Psoas muscle (tissue), 8 donors: ENCODE data around the gene RAB3IL1. TPM values are rescaled to one million over a fixed set of nuclear protein-coding genes. Genes with fewer than 3 reads are reported as not detected.

Experiments used
- ATAC-seq, 4 donors: fragments of 200-7000 bp; cut with Tn5 transposase; one replicate each; pipeline ENCODE4 v1.9.1; 2020; ENCODE audit warnings: moderate library complexity in 3 of 4, mild to moderate bottlenecking in 2 of 4
- DNase-seq, 2 donors: peaks; one replicate each; pipeline ENCODE4 v3.0.0-alpha.2; 2020
- H3K27ac ChIP-seq: fragments of 200-600 bp; one replicate; pipeline ENCODE4 v1.8.0; 2022
- H3K27me3 ChIP-seq, 3 donors: fragments of 200-600 bp in 1 of 3; one replicate each; pipeline versions ENCODE4 v1.6.1 to v1.8.0; 2013 to 2022; ENCODE audit warnings: low read length in 2 of 3, mild to moderate bottlenecking in 2 of 3, moderate library complexity in 1 of 3; ENCODE audit not compliant: insufficient read depth in 3 of 3
- H3K36me3 ChIP-seq, 2 donors: fragments of 200-600 bp in 1 of 2; one replicate each; pipeline versions ENCODE4 v1.6.1 to v1.8.0; 2013 to 2022; ENCODE audit warnings: low read depth in 1 of 2, mild to moderate bottlenecking in 1 of 2, moderate library complexity in 1 of 2; ENCODE audit not compliant: insufficient read depth in 1 of 2
- H3K4me1 ChIP-seq: fragments of 200-600 bp; one replicate; pipeline ENCODE4 v1.8.0; 2022
- H3K4me3 ChIP-seq: fragments of 200-600 bp; one replicate; pipeline ENCODE4 v1.8.0; 2022; ENCODE audit warnings: mild to moderate bottlenecking
- H3K9me3 ChIP-seq: fragments of 200-600 bp; one replicate; pipeline ENCODE4 v1.8.0; 2022
- CTCF ChIP-seq: fragments of 200-600 bp; IDR thresholded peaks from one replicate; pipeline ENCODE4 v1.8.0; 2022; ENCODE audit warnings: antibody characterized with exemption
- WGBS, 3 donors: extraction: QIAGEN DNeasy Blood & Tissue Kit; methylation state at CpG; one replicate each; pipeline versions ENCODE4 v1.1.6 to v1.1.7; 2013; 5-methylcytosine and 5-hydroxymethylcytosine counted together
- intact Hi-C, 2 donors: fragments of 100-400 bp; cut with DNase I; formaldehyde crosslinking; loops; one replicate each; pipeline versions ENCODE4 v1.11.0 to v1.14.2; 2022
- polyA plus RNA-seq, 3 donors: library from polyadenylated mRNA; stranded (reverse); fragments of 200-250 nt; gene quantifications; one replicate each; pipeline ENCODE4 v1.2.3, GENCODE V29; 2013
- total RNA-seq, 4 donors: library from RNA; stranded (reverse); fragmentation: NEBNext Ultra II Directional in 2 of 4; extraction: Animal tissue kit (Norgen Biotek cat#: 25700) in 2 of 4; gene quantifications; one replicate each; pipeline versions ENCODE4 v1.2.1 to v1.2.4, GENCODE V29; 2021 to 2023
- donor health status: healthy with polysubstance abuse.
- donor health status: DM: no; HTN: no; CAD: no; lungs with moderate emphysema.
- donor health status: Bipolar disorder and iron deficiency.
- donor health status: healthy.
- donor health status: DM: yes; HTN: yes; CAD: no.
- donor health status: DM: no; HTN: no; CAD: no.
- donor health status: DM: no; HTN: no; CAD: no.
- donor health status: DM: yes; HTN: yes; CAD: no.

The RAB3IL1 gene
- total and polyA plus RNA-seq, 7 donors = 1.7 to 5.9 (median 4.9) TPM

DNA sequence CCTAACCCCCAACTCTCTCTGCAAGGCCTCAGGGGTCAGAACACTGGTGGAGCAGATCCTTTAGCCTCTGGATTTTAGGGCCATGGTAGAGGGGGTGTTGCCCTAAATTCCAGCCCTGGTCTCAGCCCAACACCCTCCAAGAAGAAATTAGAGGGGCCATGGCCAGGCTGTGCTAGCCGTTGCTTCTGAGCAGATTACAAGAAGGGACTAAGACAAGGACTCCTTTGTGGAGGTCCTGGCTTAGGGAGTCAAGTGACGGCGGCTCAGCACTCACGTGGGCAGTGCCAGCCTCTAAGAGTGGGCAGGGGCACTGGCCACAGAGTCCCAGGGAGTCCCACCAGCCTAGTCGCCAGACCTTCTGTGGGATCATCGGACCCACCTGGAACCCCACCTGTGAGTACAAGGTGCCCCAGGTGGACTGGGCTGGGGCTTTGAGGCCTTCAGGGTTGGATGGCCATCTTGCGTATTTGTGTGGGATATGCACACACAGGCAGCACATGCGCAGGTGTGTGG lies 32.7 kb upstream of the RAB3IL1 start, which contains the start of gene BEST1:
Gene BEST1, plus strand, starts transcription at position 317 of the 513 bp plus-strand sequence. CDS start 1,456 bp downstream, outside the sequence.
- Histone ChIP-seq H3K4me1 (peaks cover under 1% of the 10 kb centered on the region), H3K4me3 (no peak within 1 kb of the TSS), H3K36me3 (no peaks in the 10 kb centered on the region), H3K9me3 (no peaks in the 10 kb centered on the region), H3K27me3 (peaks cover 0 to 17% (median 2%) of the 10 kb centered on the region in 3 donors), H3K27ac (no peak within 1 kb of the TSS)
- no peak for DNase-seq
- WGBS, 3 donors = 77 to 87% (median 78%) methylated on average over 8 of the region's 8 CpGs
- intact Hi-C loops = loop anchor here in 1 of 2 donors (10.0 kb wide), 1 partner anchor 155 kb away; the partner anchor contains the start of genes FEN1 and TMEM258
- ATAC-seq = no peak
- no peak for TF ChIP-seq CTCF

- intact Hi-C loops = loop anchor here in 1 of 2 donors (10.0 kb wide), 1 partner anchor 155 kb away; the partner anchor contains the start of genes FEN1 and TMEM258
- ATAC-seq = peak; percentile 60 to 80 (median 68)
- no peaks in the 10 kb centered on the region for H3K4me1 ChIP-seq
- H3K27ac ChIP-seq = no peak overlapping the region
- WGBS, 3 donors = 35 to 39% (median 38%) methylated on average over 9 of the region's 9 CpGs
- no peaks in the 10 kb centered on the region for H3K36me3 ChIP-seq
- H3K27me3 ChIP-seq = peaks cover 0 to 11% (median 0%) of the 10 kb centered on the region in 3 donors
- H3K9me3 ChIP-seq = no peaks in the 10 kb centered on the region
- peak; percentile 76 to 83 for DNase-seq
- no peak overlapping the region for H3K4me3 ChIP-seq
- no peak for TF ChIP-seq CTCF
Observed at GRCh38 chr11:61949169-61950034, 32.0 kb upstream of the RAB3IL1 start.

- Histone ChIP-seq H3K4me1 (no peaks in the 10 kb centered on the region), H3K27ac (no peak overlapping the region), H3K27me3 (peaks cover 0 to 2% (median 0%) of the 10 kb centered on the region in 3 donors), H3K9me3 (no peaks in the 10 kb centered on the region), H3K4me3 (no peak overlapping the region), H3K36me3 (no peaks in the 10 kb centered on the region)
- WGBS, 3 donors = 86 to 89% (median 89%) methylated on average over 7 of the region's 7 CpGs
- DNase-seq (no peak), ATAC-seq (no peak)
- no peak for TF ChIP-seq CTCF
- intact Hi-C loops = no loop called here
Observed at GRCh38 chr11:61948505-61948904, 31.1 kb upstream of the RAB3IL1 start.

GRCh38 chr11:61947486-61948210 lies 30.3 kb upstream of the RAB3IL1 start:
- no peaks in the 10 kb centered on the region for H3K9me3 ChIP-seq
- 1 to 7% (median 4%) methylated on average over 8 of the region's 8 CpGs for WGBS, 3 donors
- DNase-seq (peak; percentile 87 to 92), ATAC-seq (peak; percentile 82 to 88 (median 86))
- H3K4me3 ChIP-seq = no peak overlapping the region
- no peak overlapping the region for H3K27ac ChIP-seq
- no peaks in the 10 kb centered on the region for H3K36me3 ChIP-seq
- intact Hi-C loops = loop anchor here (1.0 to 2.0 kb wide), 5 partner anchors 48 to 151 kb away; no protein-coding TSS in a partner anchor
- no peaks in the 10 kb centered on the region for H3K4me1 ChIP-seq
- peak; percentile 92 for TF ChIP-seq CTCF
- no peaks in the 10 kb centered on the region for H3K27me3 ChIP-seq
